ENCODE results near the gene GGT7.
A peak's percentile ranks its signal among the peaks of the same experiment; 100 is the strongest.

Gene GGT7

DNA sequence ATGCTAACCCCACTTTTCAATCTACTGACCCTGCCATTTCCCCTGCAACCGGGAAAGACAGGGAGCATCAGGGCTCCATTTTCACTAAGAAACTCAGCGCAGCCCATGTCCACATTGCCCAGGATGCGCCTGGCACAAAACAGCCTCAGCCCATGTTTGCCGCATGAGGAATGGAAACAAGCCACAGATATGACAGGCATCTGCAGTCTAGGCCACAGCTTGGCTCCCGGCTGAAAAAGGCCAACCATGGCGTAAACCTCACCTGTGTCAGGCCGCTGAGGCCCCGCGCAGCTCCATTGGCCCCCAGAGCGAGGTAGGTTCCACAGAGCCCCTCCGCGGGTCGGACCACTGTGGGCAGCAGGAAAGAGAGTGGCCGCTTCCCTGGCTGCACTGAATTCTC lies 21.7 kb downstream of the GGT7 start:
- no peaks in the 10 kb centered on the region for H3K27me3 ChIP-seq (ENCODE audit: control insufficient read depth in 2 of 2, insufficient read depth in 2 of 2, low read length in 2 of 2)
- peaks cover 2 to 42% of the 10 kb centered on the region in 2 donors for H3K36me3 ChIP-seq (ENCODE audit: control insufficient read depth in 2 of 2, insufficient read depth in 2 of 2, low read length in 2 of 2)
- H3K9me3 ChIP-seq (ENCODE audit: control insufficient read depth in 2 of 2, low read length in 2 of 2): no peaks in the 10 kb centered on the region
- H3K4me1 ChIP-seq (ENCODE audit: control insufficient read depth in 2 of 2, insufficient read depth in 2 of 2, low read length in 2 of 2): no peaks in the 10 kb centered on the region
- no peak overlapping the region for H3K4me3 ChIP-seq (ENCODE audit: low read length in 2 of 2)
- no peak overlapping the region for H3K9ac ChIP-seq (ENCODE audit: low read depth in 1 of 2, low read length in 2 of 2)
- no peak overlapping the region for H3K27ac ChIP-seq (ENCODE audit: low read depth in 2 of 2, low read length in 2 of 2)

DNA sequence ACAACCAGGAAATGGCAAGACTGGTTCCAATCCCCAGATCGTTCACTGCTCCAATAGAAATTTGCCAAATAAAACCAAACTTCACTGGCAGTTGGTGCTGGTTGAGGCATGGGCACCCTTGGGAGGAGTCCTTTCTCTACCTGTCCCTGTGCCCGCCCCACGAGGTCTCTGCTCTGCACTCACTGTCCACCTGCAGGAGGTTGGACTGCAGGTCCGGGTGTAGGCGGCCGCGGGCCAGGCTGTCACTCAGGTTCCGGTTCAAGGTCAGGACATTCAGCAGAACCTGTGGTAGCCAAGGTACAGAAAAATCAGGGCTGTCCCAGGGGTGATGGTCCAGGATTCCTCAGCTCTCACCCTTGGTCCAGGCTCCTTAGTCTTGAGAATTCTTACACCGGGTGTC lies 22.9 kb downstream of the GGT7 start:
- H3K4me3 ChIP-seq (ENCODE audit: low read length in 2 of 2): no peak overlapping the region
- no peak overlapping the region for H3K9ac ChIP-seq (ENCODE audit: low read depth in 1 of 2, low read length in 2 of 2)
- H3K36me3 ChIP-seq (ENCODE audit: control insufficient read depth in 2 of 2, insufficient read depth in 2 of 2, low read length in 2 of 2): peaks cover 2 to 37% of the 10 kb centered on the region in 2 donors
- H3K9me3 ChIP-seq (ENCODE audit: control insufficient read depth in 2 of 2, low read length in 2 of 2): no peaks in the 10 kb centered on the region
- no peak overlapping the region for H3K27ac ChIP-seq (ENCODE audit: low read depth in 2 of 2, low read length in 2 of 2)
- H3K27me3 ChIP-seq (ENCODE audit: control insufficient read depth in 2 of 2, insufficient read depth in 2 of 2, low read length in 2 of 2): no peaks in the 10 kb centered on the region
- H3K4me1 ChIP-seq (ENCODE audit: control insufficient read depth in 2 of 2, insufficient read depth in 2 of 2, low read length in 2 of 2): no peaks in the 10 kb centered on the region

DNA sequence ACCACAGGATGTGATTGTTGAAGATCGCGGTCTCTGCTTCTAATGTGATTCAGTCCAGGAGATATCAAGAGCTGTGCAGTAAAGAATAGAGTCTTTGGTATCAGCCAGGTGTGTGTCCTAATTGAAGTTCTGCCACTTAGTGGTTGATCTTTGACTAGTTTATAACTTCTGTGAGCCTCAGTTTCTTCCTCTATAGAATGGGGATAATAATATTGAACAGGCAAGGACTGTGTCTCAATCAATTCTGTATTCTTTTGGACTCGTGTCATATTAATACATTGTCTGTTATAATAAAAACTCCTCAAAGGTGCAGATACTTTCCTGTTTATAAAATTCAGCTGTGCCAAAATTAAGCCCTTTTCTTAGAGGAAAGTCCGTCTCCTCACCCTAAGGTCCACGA lies 24.1 kb downstream of the GGT7 start:
- peaks cover 2 to 33% of the 10 kb centered on the region in 2 donors for H3K36me3 ChIP-seq (ENCODE audit: control insufficient read depth in 2 of 2, insufficient read depth in 2 of 2, low read length in 2 of 2)
- H3K9me3 ChIP-seq (ENCODE audit: control insufficient read depth in 2 of 2, low read length in 2 of 2): no peaks in the 10 kb centered on the region
- no peak overlapping the region for H3K9ac ChIP-seq (ENCODE audit: low read depth in 1 of 2, low read length in 2 of 2)
- no peaks in the 10 kb centered on the region for H3K27me3 ChIP-seq (ENCODE audit: control insufficient read depth in 2 of 2, insufficient read depth in 2 of 2, low read length in 2 of 2)
- no peak overlapping the region for H3K4me3 ChIP-seq (ENCODE audit: low read length in 2 of 2)
- no peaks in the 10 kb centered on the region for H3K4me1 ChIP-seq (ENCODE audit: control insufficient read depth in 2 of 2, insufficient read depth in 2 of 2, low read length in 2 of 2)
- no peak overlapping the region for H3K27ac ChIP-seq (ENCODE audit: low read depth in 2 of 2, low read length in 2 of 2)

DNA sequence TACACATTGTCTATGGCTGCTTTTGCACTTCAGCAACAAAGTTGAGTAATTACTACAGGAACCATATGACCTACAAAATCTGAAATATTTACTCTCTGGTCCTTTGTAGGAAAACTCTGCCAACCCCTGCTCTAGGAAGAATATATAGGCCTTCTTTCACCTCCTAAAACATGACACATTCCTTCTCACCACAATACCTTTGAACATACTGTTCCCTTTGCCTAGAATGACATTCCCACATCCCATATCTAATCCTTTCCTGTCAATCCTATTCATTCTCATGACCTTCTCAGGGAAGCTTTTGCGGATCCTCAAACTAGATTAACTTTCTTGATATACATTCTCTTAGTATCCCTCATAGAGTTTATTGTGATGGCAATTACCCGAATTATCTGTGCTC lies 29.2 kb downstream of the GGT7 start:
- no peak overlapping the region for H3K9ac ChIP-seq (ENCODE audit: low read depth in 1 of 2, low read length in 2 of 2)
- no peak overlapping the region for H3K27ac ChIP-seq (ENCODE audit: low read depth in 2 of 2, low read length in 2 of 2)
- peaks cover 2 to 8% of the 10 kb centered on the region in 2 donors for H3K36me3 ChIP-seq (ENCODE audit: control insufficient read depth in 2 of 2, insufficient read depth in 2 of 2, low read length in 2 of 2)
- H3K4me1 ChIP-seq (ENCODE audit: control insufficient read depth in 2 of 2, insufficient read depth in 2 of 2, low read length in 2 of 2): no peaks in the 10 kb centered on the region
- H3K9me3 ChIP-seq (ENCODE audit: control insufficient read depth in 2 of 2, low read length in 2 of 2): no peaks in the 10 kb centered on the region
- no peaks in the 10 kb centered on the region for H3K27me3 ChIP-seq (ENCODE audit: control insufficient read depth in 2 of 2, insufficient read depth in 2 of 2, low read length in 2 of 2)
- no peak overlapping the region for H3K4me3 ChIP-seq (ENCODE audit: low read length in 2 of 2)

DNA sequence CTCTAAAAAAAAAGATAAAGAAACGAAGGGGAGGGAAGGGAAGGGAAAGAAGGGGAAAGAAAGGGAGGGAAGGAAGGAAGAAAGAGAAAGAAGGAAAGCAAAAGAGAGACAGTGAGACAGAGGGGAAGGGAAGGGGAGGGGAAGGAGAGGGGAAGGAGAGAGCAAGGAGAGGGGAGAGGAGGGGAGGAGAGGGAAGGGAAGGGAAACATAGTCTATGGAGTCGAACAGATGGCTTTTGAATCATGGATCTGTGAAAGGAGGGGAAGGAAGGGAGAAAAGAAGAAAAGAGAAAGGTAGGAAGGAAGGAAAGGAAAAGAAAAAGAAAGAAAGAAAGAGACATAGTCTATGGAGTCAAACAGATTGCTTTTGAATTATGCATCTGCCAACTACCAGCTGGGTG lies 30.5 kb downstream of the GGT7 start:
- Histone ChIP-seq H3K36me3 (ENCODE audit: control insufficient read depth in 2 of 2, insufficient read depth in 2 of 2, low read length in 2 of 2) (peaks cover 0 to under 1% of the 10 kb centered on the region in 2 donors), H3K27me3 (ENCODE audit: control insufficient read depth in 2 of 2, insufficient read depth in 2 of 2, low read length in 2 of 2) (no peaks in the 10 kb centered on the region), H3K9me3 (ENCODE audit: control insufficient read depth in 2 of 2, low read length in 2 of 2) (no peaks in the 10 kb centered on the region), H3K9ac (ENCODE audit: low read depth in 1 of 2, low read length in 2 of 2) (no peak overlapping the region), H3K27ac (ENCODE audit: low read depth in 2 of 2, low read length in 2 of 2) (no peak overlapping the region), H3K4me3 (ENCODE audit: low read length in 2 of 2) (no peak overlapping the region), H3K4me1 (ENCODE audit: control insufficient read depth in 2 of 2, insufficient read depth in 2 of 2, low read length in 2 of 2) (no peaks in the 10 kb centered on the region)

DNA sequence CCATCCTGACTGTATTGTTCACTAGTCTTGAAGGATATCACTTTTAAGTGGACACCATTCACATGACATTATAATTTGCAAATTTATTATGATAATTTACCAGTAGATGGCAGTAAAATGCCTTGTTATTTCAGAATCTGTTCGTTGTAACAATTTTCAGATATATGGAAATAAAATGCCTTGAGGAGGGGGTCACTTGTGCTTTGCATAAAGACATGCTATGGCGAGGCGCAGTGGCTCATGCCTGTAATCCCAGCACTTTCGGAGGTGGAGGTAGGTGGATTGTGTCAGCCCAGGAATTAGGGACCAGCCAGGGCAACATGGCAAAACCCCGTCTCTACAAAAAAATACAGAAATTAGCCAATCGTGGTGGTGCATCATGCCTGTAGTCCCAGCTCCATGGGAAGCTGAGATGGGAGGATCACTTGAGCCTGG lies 38.2 kb downstream of the GGT7 start:
- no peaks in the 10 kb centered on the region for H3K36me3 ChIP-seq (ENCODE audit: control insufficient read depth in 2 of 2, insufficient read depth in 2 of 2, low read length in 2 of 2)
- no peak overlapping the region for H3K9ac ChIP-seq (ENCODE audit: low read depth in 1 of 2, low read length in 2 of 2)
- no peaks in the 10 kb centered on the region for H3K27me3 ChIP-seq (ENCODE audit: control insufficient read depth in 2 of 2, insufficient read depth in 2 of 2, low read length in 2 of 2)
- H3K4me3 ChIP-seq (ENCODE audit: low read length in 2 of 2): no peak overlapping the region
- H3K4me1 ChIP-seq (ENCODE audit: control insufficient read depth in 2 of 2, insufficient read depth in 2 of 2, low read length in 2 of 2): no peaks in the 10 kb centered on the region
- H3K9me3 ChIP-seq (ENCODE audit: control insufficient read depth in 2 of 2, low read length in 2 of 2): no peaks in the 10 kb centered on the region
- H3K27ac ChIP-seq (ENCODE audit: low read depth in 2 of 2, low read length in 2 of 2): no peak overlapping the region

DNA sequence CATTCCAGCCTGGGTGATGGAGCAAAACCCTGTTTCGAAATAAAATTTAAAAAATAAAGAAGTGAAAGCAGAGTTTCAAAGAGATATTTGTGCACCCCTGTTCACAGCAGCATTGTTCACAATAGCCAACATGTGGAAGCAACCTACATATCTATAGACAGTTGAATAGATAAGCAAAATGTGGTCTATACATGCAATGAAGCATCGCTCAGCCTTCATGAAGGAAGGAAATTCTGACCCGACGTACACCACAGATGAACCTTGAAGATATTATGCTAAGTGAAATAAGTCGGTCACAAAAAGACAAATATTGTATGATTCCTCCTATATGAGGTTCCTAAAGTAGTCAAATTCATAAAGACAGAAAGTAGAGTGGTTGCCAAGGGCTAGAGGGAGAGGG lies 40.7 kb downstream of the GGT7 start:
- Histone ChIP-seq H3K4me1 (ENCODE audit: control insufficient read depth in 2 of 2, insufficient read depth in 2 of 2, low read length in 2 of 2) (no peaks in the 10 kb centered on the region), H3K9me3 (ENCODE audit: control insufficient read depth in 2 of 2, low read length in 2 of 2) (no peaks in the 10 kb centered on the region), H3K36me3 (ENCODE audit: control insufficient read depth in 2 of 2, insufficient read depth in 2 of 2, low read length in 2 of 2) (no peaks in the 10 kb centered on the region), H3K27ac (ENCODE audit: low read depth in 2 of 2, low read length in 2 of 2) (no peak overlapping the region), H3K4me3 (ENCODE audit: low read length in 2 of 2) (no peak overlapping the region), H3K9ac (ENCODE audit: low read depth in 1 of 2, low read length in 2 of 2) (no peak overlapping the region), H3K27me3 (ENCODE audit: control insufficient read depth in 2 of 2, insufficient read depth in 2 of 2, low read length in 2 of 2) (no peaks in the 10 kb centered on the region)

DNA sequence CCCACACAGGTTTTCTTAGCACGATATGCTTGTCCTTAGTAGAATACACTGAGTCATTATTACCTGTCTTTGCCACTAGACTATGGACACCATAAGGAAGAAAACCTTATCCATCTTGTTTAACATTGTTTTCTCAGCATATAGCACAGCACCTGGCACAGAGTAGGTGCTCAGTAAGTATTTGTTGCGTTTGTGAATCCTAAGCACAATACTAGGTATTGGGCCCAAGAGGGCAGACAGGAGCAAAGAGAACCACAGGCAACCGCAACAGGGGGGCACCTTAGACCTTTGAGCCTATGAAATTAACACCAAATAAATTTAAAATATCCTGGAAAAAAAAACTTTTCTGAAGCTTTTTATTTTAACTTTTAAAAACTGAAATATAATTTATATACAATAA lies 43.5 kb downstream of the GGT7 start:
- Histone ChIP-seq H3K27ac (ENCODE audit: low read depth in 2 of 2, low read length in 2 of 2) (no peak overlapping the region), H3K9ac (ENCODE audit: low read depth in 1 of 2, low read length in 2 of 2) (no peak overlapping the region), H3K36me3 (ENCODE audit: control insufficient read depth in 2 of 2, insufficient read depth in 2 of 2, low read length in 2 of 2) (no peaks in the 10 kb centered on the region), H3K9me3 (ENCODE audit: control insufficient read depth in 2 of 2, low read length in 2 of 2) (no peaks in the 10 kb centered on the region), H3K27me3 (ENCODE audit: control insufficient read depth in 2 of 2, insufficient read depth in 2 of 2, low read length in 2 of 2) (no peaks in the 10 kb centered on the region), H3K4me3 (ENCODE audit: low read length in 2 of 2) (no peak overlapping the region), H3K4me1 (ENCODE audit: control insufficient read depth in 2 of 2, insufficient read depth in 2 of 2, low read length in 2 of 2) (peaks cover 0 to 9% of the 10 kb centered on the region in 2 donors)

DNA sequence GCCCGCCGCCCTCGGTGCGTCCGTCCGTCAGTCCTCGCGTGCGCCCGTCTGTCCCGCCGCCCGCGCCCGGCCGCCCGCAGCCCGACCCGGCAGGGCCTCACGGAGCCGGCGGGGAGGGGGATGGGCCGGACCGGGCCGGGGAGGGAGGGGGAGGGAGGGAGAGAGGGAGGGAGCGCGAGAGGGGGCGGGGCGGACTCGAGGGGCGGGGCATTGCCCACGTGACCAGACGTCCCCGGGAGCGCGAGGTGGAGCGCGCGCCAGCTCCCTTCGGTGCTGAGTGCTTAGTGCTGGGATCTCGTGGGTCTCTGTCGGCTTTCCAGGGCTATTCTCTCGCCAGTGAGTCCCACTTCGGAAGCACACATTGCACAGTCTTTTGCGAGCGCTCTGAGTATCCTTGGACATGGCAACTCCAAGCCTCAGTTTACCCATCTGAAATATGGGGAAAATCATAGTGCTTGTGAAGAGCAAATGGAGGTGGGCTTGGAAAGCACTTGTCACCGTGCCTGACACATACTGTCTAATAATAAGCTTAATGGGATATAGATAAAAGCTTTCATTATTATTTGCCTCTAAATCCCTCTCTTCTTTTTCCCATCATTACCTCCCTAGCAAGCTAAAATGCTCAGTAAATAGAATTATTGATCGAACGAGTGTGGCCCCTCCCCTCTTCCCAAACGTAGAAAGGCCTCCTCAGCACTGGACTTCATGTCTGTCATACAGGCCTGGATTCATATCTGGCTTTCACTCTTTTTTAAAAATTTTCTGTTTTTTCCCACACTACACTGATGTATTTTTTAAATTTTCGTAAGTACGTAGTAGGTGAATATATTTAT lies 46.9 kb downstream of the GGT7 start, which contains the start of gene NCOA6:
Gene NCOA6 (minus strand): TSS at position 122 of the 833 bp plus-strand sequence. CDS start 43,296 bp downstream, outside the sequence.
- Histone ChIP-seq H3K27ac (ENCODE audit: low read depth in 2 of 2, low read length in 2 of 2) (peak within 1 kb of the TSS; percentile 86 to 88), H3K9me3 (ENCODE audit: control insufficient read depth in 2 of 2, low read length in 2 of 2) (no peaks in the 10 kb centered on the region), H3K9ac (ENCODE audit: low read depth in 1 of 2, low read length in 2 of 2) (peak within 1 kb of the TSS; percentile 82 to 87), H3K36me3 (ENCODE audit: control insufficient read depth in 2 of 2, insufficient read depth in 2 of 2, low read length in 2 of 2) (no peaks in the 10 kb centered on the region), H3K27me3 (ENCODE audit: control insufficient read depth in 2 of 2, insufficient read depth in 2 of 2, low read length in 2 of 2) (no peaks in the 10 kb centered on the region), H3K4me1 (ENCODE audit: control insufficient read depth in 2 of 2, insufficient read depth in 2 of 2, low read length in 2 of 2) (peaks cover 4 to 12% of the 10 kb centered on the region in 2 donors), H3K4me3 (ENCODE audit: low read length in 2 of 2) (peak within 1 kb of the TSS; percentile 77 to 99)

DNA sequence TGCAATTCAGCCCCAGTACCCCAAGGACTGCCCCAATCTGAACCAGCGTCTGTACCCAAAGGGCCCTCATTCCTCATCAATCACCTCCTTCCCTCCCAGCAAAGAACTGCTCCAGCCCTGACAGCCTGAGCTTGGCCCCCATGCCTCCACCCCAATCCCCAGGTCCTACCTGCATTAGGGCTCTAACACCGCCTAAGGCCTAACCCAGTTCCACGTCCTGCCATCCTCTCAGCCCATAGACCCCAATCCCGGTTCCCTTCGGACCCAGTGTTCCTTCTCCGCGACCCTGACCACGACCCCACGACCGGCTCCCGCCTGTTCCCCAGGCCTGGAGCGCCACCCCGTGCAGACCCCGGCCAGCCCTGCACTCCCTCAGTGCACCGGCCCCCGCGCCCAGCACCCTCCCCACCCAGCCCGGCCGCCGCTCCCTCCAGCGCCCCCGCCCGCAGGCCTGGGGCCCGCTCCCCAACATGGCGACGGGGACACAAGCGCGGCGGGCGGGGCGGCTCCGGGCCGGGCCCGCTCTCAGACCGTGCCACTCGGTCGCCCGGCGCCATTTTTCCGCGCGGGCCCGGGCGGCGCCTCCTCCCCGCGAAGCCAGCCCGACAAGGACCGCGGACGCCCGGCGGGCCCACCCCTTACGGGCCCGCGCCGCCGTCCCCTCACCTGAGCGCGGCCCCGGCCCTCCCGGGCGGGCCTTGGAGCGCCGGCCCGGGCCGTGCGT lies 47.7 kb downstream of the GGT7 start:
- Histone ChIP-seq H3K4me3 (ENCODE audit: low read length in 2 of 2) (peak overlapping the region; percentile 77 to 99), H3K27ac (ENCODE audit: low read depth in 2 of 2, low read length in 2 of 2) (peak overlapping the region; percentile 86 to 88), H3K36me3 (ENCODE audit: control insufficient read depth in 2 of 2, insufficient read depth in 2 of 2, low read length in 2 of 2) (no peaks in the 10 kb centered on the region), H3K9me3 (ENCODE audit: control insufficient read depth in 2 of 2, low read length in 2 of 2) (no peaks in the 10 kb centered on the region), H3K27me3 (ENCODE audit: control insufficient read depth in 2 of 2, insufficient read depth in 2 of 2, low read length in 2 of 2) (no peaks in the 10 kb centered on the region), H3K9ac (ENCODE audit: low read depth in 1 of 2, low read length in 2 of 2) (peak overlapping the region; percentile 82 to 87), H3K4me1 (ENCODE audit: control insufficient read depth in 2 of 2, insufficient read depth in 2 of 2, low read length in 2 of 2) (peaks cover 4 to 12% of the 10 kb centered on the region in 2 donors)

All from mucosa of rectum (tissue), 2 donors.